GM12873 (cell line): ENCODE results near the gene AAMDC.

Source experiments
- TF ChIP-seq, protein P1 (sequence below): IDR thresholded peaks from 2 replicates; pipeline ENCODE4 v1.5.1; 2012; ENCODE audit warnings: low read depth, mild to moderate bottlenecking, moderate library complexity, low read length, control low read depth; ENCODE audit not compliant: insufficient read depth; ENCODE audit errors: missing control alignments

Gene AAMDC

DNA sequence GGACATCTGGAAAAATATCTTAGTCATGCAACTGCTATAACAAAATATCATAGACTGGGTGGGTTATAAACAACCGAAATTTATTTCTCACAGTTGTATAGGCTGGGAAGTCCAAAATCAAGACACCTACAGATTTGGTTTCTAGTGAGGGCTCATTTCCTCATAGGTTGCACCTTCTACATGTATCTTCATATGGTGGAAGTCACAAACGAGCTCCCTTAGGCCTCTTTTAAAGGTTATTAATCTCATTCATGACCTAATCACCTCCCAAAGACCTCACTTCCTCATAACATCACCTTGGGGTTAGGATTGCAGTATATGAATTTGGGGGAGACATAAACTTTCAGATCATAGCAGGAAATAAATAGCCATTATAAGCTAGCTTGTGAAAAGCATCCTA lies 88.3 kb downstream of the AAMDC start:
- TF ChIP-seq, protein P1, sequence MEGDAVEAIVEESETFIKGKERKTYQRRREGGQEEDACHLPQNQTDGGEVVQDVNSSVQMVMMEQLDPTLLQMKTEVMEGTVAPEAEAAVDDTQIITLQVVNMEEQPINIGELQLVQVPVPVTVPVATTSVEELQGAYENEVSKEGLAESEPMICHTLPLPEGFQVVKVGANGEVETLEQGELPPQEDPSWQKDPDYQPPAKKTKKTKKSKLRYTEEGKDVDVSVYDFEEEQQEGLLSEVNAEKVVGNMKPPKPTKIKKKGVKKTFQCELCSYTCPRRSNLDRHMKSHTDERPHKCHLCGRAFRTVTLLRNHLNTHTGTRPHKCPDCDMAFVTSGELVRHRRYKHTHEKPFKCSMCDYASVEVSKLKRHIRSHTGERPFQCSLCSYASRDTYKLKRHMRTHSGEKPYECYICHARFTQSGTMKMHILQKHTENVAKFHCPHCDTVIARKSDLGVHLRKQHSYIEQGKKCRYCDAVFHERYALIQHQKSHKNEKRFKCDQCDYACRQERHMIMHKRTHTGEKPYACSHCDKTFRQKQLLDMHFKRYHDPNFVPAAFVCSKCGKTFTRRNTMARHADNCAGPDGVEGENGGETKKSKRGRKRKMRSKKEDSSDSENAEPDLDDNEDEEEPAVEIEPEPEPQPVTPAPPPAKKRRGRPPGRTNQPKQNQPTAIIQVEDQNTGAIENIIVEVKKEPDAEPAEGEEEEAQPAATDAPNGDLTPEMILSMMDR: no peak
